Measurements from ENCODE around the gene MAOB.
"Not testable (repeated sequence)": the region's sequence is repeated elsewhere in the genome, so short reads cannot be mapped to it uniquely, and the experiment has no call there.

Gene MAOB

DNA sequence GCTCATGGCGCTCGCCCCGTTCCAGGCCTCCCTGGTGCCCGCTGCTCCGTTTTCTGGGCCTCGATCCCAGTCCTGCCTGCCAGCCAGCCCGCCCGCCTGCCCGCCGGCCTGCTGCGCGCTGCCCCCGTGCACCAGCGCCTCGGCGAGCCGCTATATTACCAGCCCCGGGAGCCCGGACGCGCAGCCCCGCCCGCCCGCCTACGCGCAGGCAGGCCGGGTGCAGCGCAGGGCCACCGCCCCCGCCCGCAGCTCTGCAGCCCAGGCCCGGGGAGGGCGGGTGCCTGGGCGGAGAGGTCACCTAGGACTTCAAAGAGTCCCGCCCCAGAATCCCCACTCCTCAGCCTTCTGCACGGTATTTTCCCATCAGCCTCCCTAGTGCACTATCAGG lies at the start of gene MAOB:
Gene MAOB, minus strand, starts transcription at position 157 of the 388 bp plus-strand sequence. Its CDS starts 151 bp downstream, at position 6.
- DNase-seq = no peak

- DNase-seq = not testable (repeated sequence)
Observed at GRCh38 chrX:43922032-43922431, 39.8 kb upstream of the MAOB start.

DNA sequence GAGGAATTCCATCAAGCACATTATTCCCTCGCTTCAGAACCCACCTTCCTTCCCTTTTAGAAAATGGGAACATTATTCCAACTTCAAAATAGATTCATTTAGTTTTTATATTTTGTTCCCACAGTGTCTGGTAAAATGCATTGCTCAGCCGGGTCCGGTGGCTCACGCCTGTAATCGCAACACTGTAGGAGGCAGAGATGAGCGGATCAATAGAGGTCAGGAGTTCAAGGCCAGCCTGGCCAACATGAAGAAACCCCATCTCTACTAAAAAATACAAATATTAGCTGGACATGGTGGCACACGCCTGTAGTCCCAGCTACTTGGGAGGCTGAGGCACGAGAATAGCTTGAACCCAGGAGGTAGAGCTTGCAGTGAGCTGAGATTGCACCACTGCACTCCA lies 28.5 kb upstream of the MAOB start:
- not testable (repeated sequence) for DNase-seq

- DNase-seq = no peak
Observed at GRCh38 chrX:43910012-43910411, 27.8 kb upstream of the MAOB start.

GRCh38 chrX:43909141-43909540 lies 26.9 kb upstream of the MAOB start:
- no peak for DNase-seq

DNA sequence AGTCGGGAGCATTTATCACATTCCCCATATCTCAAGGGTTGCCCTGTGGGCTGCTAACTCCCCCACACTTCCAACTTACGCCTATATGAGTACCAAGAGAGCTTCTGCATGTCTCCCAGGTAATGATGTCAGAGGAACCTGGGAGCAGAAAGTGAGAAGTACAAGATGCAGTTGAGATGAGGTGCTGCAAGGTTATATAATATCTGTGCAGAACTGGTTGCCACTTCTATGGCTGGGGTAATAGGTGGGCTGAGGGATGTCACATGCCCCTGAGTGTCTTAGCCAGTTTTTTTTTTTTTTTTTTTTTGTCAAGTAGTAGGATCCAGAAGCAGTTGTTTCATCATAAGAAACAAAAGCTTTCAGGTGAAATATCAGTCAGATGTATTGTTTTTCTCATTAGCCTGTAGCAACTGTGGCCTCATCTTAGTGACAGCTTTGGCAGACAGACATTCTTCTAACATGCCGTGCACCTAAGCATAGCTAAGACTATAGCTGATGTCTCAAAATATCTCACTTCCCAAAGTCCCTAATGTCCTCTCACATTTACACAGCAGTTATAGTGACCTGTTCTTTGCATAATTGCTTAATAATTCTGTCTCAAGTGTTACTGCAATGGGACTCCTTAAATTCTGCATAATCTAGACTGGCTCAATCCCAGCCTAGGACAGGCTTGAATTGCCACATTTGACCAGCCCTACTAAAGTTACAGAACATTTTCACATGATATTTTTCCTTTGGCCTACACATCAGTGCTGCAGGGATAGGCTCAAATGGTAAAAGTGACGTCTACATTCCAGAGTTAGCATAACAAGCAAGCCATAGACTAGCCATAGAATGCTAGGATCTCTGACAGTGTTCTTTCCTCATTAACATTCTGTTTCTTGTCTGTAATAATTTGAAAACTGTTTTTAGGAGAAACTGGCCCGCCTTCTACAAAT lies 17.9 kb upstream of the MAOB start:
- no peak for DNase-seq

GRCh38 chrX:43898406-43899035 lies 16.3 kb upstream of the MAOB start:
- DNase-seq = no peak

- no peak for DNase-seq
Observed at GRCh38 chrX:43897290-43897689, 15.0 kb upstream of the MAOB start.

DNA sequence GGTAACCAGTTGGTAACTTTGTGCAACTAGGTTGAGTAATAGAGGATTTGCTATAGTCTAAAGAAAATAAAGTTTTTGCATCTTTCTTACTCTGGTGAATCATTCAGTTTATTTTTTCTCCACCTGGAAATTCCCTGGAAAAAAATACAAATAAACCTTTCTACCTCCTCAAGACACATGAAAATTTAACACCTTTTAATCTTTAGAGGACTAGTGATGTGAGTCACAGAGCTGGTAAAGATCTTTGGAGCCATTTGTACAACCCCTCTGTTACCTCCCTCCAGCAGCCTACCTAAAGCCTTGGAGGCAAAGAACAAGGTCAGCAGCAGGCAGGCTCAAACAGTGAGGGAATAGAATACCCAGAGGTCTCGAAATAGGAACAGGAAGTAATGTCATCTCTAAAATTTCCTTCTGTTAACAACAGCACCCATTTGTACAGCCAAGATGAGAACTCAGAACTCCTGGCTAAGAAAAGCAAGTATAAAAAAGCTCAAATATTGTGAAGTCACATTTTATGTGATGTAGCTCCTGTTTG lies 10.2 kb upstream of the MAOB start:
- no peak for DNase-seq

DNA sequence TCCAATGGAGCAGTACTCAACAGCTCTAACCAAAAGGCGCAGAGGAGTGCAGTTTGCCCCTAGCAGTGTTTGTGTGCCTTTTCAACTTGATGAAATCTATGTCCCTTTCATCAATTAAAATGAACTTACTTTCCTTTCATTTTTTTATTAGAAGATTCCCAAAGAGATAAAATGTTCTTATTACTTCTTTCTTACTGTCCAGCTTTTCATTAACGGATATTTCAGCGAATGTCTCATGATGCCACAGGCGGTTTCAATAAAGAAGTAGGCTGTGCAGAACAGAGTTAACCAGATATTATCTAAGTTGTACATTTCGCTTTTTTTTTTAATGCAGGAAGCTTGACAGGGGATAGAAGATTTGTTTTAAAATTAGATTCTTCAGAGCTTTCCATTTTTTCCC lies 3.4 kb upstream of the MAOB start:
- DNase-seq = no peak

GRCh38 chrX:43881410-43882293 lies 598 bp downstream of the MAOB start:
- no peak for DNase-seq

DNA sequence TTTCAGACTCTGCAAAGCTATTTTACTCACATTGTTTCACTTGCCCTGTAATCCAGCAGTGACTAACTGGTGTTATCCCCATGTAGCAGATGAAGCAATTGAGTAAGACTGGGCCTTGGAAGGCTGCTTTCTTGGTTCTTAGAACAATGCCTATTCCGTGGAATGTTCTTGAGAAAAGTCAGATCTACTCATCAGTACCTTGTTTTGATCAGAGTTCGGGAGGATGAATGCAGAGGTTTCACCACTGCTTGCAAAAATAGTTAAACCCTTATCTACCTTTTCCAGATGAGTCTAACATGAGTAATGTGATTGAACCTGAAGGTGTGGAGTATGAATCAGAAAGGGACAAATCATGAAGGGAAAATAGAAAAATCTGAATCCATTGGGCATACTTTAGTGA lies 1.8 kb downstream of the MAOB start:
- no peak for DNase-seq

GRCh38 chrX:43878906-43879526 lies 3.2 kb downstream of the MAOB start:
- DNase-seq = peak; percentile 35

DNA sequence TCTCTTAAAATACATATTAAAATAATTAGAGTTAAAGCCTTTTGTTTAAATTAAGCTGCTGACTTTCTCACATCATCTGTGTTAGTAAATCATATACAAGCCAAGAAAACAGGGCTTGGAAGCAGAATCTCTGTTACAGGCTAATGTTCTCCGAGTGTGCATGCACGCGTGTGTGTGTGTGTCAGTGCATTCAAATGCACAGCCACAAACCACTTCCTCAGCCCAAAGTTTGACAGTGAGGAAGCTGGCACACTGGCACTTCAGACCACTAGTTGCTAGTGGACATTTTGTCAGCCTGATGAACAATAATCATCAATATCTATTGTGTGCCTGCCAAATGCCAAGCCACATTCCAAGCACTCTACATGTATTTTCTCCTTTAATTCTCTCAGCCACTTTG lies 5.6 kb downstream of the MAOB start:
- no peak for DNase-seq

GRCh38 chrX:43870758-43871419 lies 11.4 kb downstream of the MAOB start:
- no peak for DNase-seq

- no peak for DNase-seq
Observed at GRCh38 chrX:43870011-43870410, 12.2 kb downstream of the MAOB start.

- peak; percentile 9 for DNase-seq
Observed at GRCh38 chrX:43868791-43869190, 13.5 kb downstream of the MAOB start.

DNA sequence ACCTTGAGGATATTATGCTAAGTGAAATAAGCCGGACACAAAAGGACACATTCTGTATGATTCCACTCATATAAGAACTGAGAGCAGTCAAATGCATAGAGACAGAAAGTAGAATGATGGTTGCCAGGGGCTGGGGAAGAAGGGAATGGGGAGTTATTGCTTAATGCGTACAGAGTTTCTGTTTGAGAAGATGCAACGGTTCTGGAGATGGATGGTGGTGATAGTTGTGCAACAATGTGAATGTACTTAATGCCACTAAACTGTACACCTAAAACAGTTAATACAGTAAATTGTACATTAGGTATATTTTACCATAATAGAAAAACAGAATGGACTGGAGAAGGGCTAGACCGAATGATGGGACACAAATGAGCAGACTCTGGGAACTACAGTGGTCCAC lies 15.8 kb downstream of the MAOB start:
- no peak for DNase-seq

DNA sequence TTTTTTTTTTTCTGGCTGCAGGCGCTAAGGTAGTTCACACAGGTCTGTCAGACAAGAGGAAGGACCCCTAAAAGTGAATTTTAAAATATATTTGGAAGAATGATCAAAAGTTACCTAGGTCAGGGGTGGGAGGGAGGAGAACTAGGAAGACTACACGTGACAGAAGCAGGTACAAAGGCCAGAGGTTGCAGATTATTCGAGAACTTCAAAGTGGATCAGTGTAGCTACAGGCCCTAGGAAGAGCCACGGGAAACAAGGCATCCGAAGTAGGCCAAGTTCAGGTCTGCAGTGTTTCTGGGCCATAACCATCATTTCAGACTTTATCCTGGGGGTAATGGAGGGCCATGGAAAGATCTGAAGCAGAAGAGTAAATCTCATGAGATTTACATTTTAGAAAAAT lies 16.5 kb downstream of the MAOB start:
- no peak for DNase-seq

GRCh38 chrX:43862434-43862833 lies 19.8 kb downstream of the MAOB start:
- no peak for DNase-seq

DNA sequence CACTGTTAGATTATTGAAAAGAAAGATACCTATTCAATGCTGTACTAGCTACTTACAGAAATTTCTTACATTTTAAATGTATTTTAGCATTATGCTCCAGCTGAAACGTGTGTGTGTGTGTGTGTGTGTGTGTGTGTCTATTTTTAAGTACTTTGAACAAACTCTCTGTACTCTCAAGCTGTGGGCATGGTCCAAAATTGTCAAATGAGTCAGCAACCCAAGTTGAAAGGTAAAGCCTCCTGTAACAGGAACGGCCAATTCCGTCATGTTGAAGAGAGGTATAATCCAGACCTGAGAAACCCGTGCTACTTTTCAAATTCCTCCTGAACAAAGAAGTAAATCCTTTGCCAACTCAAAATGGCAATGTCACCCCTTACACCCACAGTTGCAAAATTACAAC lies 20.5 kb downstream of the MAOB start:
- DNase-seq = no peak
